HG02840 (cell line): ENCODE data around the gene GDPD4.

ENCODE experiments used
- ATAC-seq: cut with Tn5 transposase; IDR thresholded peaks from one replicate; pipeline ENCODE4 v1.9.1; 2021; ENCODE audit warnings: mild to moderate bottlenecking, moderate library complexity, moderate number of reproducible peaks; ENCODE audit not compliant: unreplicated experiment, low FRiP score

The GDPD4 gene

DNA sequence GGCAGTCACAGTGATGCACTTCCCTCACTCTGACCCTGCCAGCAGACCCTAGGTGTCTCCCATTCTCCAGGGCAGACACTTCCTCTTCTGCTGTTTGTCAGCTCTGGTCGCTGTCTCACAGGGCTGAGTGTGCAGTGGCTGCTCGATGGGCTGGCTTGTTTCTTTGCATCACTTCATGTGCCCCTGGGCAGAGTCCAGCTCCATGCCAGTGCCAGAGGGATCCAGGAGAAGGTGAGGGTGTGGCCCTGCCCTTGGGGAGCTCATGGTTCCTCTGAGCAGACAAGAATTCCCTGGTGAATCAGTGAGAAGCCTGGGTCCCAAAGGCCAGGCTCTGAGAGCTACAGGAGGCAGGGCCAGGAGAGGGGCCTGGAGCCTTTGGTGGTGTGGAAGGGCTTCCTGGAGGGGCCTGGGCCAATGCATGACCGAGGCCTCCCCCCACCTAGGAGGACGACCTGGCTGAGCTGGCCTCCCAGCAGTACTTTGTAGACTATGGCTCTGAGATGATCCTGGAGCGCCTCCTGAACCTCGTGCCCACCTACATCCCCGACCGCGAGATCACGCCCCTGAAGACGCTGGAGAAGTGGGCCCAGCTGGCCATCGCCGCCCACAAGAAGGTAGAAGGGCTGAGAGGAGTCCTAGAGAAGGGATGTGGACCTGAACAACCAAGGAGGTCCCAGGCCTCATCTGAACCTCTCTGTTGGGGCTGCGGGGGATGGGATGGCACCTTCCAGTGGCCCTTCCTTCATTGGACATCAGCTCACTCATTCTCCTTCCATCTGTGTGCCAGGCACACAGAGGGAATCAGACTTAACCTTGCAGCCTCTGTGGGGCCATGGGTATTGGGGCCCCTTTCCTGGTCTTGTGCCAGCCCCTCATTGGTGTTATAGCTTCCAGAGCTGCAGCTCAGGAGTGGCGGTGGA is 107.3 kb downstream of the GDPD4 start:
- ATAC-seq, result no peak

DNA sequence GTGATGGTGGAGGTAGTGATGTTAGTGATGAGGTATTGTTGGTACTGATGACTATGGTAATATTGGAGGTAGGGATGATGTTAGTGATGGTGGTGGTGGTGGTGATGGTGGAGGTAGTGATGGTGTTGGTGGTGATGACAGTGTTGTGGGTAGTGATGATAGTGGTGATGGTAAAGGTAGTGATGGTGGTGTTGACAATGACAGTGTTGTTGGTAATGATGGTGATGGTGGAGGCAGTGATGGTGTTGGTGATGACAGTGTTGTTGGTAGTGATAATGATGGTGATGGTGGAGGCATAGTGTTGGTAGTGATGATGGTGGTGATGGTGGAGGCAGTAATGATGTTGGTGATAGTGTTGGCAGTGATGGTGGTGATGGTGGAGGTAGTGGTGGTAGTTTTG is 108.3 kb downstream of the GDPD4 start:
- no peak for ATAC-seq

DNA sequence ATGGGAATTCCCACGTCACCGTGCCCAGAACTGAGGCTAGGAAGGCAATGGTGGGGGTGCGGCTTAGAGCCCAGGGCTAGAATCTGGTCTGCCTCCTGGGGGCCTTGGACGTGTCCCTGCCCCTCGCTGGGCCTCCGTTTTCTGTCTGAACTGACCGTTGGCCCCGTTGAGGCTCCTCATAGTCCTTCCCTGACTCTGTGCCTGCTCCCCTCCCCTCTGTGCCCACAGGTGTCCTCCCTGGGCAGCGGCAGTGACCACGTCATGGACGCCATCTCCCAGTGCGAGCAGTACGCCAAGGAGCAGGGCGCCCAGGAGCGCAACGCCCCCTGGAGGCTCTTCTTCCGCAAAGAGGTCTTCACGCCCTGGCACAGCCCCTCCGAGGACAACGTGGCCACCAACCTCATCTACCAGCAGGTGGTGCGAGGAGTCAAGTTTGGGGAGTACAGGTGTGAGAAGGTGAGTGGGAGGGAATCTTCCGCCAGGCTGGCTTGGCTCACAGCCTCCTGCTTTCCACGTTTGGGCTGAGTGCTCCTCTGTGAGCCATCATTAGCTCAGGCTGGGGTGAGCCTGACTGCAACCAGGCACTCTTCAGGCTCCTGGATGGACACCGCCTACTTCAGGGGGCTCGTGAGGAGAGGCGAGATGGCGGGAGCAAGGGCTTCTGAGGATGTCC is 109.5 kb downstream of the GDPD4 start:
- ATAC-seq, result no peak

DNA sequence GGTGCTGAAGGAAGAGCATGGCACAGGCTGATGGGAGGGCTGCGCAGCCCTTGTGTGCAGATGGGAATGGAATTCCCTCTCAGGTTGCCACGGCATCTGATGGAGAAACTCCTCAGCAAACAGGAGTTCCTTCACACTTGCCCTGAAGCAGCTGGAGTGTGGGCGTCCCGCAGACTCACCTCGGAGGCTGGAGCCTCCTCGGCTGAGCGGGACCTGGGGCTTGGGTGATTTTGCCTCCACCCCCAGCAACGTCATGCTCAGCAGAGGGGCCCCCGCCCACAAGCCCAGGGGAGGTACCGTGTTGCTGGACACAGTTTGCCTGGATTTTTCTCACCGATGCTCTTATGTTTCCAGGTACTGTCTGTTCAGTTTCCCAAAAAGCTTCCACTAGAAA is 110.1 kb downstream of the GDPD4 start:
- ATAC-seq, result no peak

DNA sequence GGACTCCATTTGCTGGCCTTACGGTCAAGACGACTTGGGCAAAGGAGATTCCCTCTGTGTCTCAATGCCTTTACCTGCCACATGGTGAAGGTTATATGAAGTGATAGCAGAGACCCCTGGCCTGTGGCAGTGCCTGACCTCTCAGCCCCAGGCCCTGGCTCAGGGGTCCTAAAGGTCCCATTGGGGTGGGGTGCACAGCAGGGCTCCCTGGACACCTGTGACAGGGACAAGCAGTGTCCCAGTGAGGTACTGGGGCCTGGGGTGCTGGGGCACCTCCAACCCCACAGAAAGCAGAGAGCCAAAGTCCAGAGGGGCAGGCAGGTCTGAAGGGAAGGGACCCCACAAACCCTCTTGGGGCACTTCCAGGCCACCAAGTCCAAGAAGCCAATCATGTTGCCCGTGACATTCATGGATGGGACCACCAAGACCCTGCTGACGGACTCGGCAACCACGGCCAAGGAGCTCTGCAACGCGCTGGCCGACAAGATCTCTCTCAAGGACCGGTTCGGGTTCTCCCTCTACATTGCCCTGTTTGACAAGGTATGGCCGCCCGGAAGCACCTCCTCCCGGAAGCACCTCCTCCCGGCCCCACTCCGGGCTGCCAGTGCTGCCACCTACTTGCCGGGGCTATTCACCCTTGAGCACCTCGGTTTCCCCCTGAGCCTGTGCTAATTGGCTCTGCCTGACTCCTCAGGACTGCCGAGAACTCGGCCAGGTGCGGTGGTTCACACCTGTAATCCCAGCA is 111.0 kb downstream of the GDPD4 start:
- no peak for ATAC-seq

DNA sequence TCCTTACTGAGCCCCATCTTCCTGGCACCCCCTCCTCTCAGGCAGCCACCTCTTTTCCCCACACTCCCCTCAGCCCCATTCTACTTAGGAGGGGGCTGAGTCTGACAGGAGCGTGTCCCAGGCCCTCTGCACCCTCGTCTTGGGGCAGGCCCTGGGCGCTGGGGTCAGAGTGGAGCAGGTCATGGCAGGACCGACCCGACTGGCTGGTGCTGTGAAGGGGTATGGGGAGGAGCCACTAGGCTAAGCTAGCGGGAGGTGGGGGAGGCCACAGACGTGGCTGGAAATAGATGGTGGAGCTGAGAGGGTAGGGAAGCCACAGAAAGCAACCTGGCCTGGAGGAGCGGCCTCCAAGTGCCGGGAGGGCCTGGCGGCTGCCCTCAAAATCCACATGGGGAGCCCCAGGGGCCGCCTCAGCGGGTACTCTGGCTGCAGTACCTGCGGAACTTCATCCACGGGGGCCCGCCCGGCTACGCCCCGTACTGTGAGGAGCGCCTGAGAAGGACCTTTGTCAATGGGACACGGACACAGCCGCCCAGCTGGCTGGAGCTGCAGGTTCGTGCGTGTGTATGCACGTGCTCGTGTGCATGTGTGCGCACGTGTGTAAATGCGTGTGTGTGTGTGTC is 111.8 kb downstream of the GDPD4 start:
- ATAC-seq, result no peak

DNA sequence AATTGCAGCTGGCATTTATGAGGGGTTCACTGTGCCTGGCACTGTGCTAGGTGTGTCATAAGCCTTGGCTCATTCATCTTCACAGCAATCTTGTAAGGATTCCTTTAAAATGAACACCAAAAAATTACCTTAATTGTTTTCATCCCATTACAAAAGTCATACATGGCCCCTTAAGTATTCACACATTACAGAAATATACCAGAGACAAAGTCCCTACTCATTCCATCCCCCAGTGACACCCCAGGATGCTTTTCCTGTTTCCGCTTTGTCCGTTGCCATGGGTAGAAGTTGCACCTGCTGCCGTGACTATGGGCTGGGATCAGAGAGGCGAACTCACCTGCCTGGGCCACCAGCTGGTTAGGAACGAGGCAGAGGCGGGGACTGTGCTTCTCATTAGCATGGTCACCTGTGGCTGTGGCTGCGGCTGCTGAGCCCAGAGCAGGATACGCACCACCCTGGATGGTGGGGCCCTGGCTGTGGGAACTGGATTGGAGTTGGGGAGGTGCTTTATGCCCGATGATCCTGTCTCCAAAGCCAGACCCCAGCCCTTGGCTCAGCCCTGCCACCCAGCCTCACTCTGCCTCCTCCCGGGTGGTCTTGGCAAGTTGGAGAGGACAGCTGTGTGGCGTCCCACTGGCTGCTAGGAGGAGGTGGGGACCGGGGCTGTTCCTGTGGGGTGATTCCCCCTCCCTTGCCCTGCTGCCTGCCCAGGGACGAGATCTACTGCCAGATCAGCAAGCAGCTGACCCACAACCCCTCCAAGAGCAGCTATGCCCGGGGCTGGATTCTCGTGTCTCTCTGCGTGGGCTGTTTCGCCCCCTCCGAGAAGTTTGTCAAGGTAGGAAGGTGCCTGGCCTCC is 112.6 kb downstream of the GDPD4 start:
- no peak for ATAC-seq

DNA sequence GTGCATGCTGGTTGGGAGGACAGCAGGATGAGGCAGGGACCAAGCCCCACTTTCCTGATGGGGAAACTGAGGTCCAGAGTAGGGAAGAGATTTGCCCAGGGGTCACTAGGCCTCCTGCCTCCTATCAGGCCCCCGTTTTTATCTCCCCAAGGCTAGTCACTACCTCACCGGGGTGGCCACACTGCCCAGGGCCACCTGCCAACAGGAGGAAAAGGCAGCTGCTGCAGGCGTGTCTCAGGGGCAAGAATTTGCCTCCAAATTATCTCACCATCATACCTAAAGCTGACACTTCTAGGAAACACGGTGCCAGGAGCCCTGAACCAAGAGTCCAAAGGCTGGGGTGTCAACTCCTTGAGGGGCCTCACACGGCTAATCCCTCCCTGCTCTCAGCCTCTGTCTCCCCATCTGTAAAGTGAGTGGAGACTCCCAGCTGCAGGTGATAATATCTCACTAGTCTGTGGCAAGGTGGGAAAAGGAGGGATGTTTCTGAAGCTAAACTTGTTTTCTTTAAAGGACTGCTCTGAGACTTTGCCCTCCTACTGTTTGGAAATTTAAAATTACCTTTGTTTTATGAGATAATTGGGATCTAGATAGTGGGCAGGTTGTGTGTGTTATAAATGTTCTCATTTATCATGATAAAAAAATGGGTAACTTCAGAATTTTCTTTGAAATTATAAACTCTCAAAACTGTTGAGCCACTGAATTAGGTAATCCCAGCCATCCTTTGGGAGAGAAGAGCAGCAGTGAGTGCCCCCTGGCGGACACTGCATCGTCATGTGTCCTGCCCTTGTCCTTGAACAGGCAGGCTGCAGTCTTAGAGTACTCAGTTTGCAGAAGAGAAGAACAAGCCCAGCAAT is 113.5 kb downstream of the GDPD4 start:
- ATAC-seq, result no peak

DNA sequence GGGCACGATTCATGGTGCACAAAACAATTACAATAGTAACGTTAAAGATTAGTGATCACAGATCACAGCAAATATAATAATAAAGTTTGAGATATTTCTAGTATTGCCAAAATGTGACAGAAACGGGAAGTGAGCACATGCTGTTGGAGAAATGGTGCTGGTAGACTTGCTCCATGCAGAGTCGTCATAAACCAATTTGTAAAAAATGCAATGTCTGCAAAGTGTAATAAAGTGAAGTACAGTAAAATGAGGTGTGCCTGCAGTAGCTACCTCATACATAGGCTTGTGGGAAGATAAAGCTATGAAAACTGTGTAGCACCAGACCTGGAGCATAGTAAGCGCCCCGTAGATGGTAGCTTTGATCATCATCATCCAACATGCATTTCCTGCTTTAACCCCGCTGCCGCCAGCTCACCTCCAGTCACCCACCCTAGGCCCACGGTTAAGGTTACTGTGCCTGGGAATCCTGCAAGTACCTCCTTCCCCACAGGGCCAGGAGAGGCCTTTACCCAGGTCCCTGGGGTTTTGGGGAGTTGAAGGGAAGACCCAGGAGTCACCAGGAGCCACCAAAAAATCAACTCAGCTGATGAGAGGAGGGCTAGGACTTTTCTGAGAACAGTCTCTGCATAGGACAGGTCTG is 114.3 kb downstream of the GDPD4 start:
- no peak for ATAC-seq

DNA sequence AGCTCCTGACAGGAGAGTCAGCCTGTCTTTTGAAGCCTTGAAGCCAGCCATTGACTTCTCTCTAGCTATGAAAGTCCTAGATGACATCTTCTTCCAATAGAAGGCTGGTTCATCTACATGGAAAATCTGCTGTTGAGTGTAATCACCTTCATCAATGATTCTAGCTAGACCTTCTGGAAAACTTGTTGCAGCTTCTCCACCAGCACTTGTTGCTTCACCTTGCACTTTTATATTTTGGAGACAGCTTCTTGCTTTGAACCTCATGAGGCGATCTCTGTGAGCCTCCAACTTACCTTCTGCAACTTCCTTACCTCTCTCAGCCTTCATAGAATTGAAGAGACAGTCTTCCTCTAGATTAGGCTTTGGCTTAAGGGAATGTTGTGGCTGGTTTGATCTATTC is 115.2 kb downstream of the GDPD4 start:
- no peak for ATAC-seq

DNA sequence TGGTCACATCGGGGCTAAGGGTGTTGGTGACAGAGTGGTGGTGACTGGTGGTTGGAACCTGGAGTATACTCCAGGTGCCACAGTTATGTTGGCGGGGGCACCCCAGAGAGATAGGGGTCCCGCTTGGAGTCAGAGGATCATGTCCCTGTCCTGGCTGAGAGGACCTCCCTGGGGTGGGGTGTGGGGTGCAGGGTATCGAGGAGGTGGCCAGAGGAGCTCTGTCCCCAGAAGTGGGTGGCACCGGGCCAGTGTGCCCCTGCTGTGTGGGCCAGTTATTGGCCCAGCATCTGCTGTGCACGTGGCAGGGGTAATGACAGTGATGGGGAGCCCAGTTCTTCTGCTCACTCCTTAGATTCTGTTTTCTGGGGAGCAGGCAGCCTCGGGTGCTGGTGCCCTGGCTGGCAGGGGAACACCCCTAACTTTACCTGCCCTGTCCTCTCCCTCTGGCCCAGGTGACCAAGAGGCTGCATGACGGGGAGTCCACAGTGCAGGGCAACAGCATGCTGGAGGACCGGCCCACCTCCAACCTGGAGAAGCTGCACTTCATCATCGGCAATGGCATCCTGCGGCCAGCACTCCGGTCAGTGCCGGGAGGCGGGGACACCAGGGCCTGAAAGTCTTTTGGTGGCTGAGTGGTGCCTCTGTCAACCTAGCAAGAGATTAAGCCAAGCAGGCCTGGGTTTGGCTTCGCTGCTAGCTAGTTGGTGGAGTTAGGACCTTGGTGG is 117.2 kb downstream of the GDPD4 start:
- ATAC-seq, result no peak

DNA sequence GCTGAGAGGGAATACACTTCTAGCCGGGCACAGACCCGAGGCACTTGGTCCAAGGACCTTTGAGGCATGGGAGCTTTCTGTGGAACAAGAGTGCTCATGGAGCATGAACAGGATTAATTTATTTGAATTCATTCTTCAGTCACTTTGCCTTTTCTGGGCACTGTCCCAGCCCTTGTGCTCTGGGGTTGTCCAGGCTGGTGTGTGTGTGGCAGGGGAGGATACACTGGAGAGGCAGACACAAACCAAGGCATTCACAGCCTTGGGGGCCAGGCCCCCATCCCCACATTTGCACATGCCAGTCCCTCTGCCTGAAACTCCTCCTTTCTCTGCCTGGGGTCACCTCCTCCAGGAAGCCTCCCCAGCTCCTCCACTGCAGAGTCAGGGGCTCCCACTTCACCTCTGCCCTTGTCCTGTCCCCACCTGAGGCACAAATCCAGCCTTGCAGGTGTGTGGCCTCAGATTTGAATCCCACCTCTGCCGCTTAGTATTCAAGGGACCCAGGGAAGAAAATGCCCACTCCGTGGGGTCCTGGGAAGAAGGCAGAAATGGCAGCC is 118.0 kb downstream of the GDPD4 start:
- no peak for ATAC-seq

DNA sequence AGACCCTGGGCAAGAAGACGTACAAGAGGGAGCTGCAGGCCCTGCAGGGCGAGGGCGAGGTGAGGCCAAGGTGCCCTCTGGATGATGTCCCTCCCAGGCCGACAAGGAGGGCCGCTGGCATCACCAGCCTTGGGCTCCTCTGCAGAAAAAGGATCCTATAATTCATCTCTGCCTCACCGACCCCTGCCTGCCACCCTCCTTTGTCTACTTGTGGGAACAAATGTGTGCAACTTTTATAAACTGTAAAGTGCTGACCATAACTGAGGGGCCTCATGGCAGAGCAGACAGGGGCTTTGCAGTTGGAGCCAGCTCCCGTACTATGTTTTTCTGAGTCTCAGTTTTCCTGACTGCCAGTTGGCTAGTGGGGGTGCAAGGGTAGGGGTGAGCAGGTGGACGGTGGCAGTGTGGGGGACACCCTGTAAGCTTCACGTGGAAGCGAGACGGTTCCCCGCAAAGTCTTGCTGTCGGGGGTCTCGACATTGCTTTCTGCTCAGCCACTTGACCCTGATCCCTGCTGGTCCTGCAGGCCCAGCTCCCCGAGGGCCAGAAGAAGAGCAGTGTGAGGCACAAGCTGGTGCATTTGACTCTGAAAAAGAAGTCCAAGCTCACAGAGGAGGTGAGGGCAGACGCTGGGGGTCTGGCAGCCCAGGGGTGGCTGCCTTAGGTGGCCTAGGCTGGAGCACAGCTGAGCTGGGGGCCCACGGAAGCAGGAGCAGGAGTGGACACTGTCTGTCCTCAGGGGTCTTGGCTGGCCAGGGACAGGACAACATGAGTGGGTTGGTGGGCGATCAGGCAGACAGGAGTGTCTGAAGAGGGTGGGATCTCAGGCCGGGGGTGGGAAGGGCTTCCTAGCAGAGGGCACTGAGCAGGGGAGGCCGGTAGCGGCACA is 118.7 kb downstream of the GDPD4 start:
- ATAC-seq, result no peak

DNA sequence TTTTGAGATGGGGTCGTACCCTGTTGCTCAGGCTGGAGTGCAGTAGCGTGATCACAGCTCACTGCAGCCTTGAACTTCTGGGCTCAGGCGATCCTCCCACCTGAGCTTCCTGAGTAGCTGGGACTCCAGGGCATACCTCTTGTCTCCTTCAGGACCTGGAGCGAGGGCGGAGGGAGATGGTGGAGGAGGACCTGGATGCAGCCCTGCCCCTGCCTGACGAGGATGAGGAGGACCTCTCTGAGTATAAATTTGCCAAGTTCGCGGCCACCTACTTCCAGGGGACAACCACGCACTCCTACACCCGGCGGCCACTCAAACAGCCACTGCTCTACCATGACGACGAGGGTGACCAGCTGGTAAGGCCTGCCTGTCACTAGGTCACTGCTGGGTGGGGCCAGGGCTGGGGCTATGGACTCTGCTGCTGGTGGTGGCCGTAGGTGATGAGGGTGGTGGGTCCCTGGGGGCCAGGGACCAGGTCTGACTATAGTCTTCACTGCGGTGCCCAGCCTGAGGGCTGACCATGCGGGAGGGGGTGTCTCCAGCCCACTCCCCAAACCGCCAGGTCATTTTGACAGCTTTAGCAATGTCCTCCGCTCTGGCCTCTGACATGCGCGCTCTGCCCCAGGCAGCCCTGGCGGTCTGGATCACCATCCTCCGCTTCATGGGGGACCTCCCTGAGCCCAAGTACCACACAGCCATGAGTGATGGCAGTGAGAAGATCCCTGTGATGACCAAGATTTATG is 119.5 kb downstream of the GDPD4 start:
- no peak for ATAC-seq

DNA sequence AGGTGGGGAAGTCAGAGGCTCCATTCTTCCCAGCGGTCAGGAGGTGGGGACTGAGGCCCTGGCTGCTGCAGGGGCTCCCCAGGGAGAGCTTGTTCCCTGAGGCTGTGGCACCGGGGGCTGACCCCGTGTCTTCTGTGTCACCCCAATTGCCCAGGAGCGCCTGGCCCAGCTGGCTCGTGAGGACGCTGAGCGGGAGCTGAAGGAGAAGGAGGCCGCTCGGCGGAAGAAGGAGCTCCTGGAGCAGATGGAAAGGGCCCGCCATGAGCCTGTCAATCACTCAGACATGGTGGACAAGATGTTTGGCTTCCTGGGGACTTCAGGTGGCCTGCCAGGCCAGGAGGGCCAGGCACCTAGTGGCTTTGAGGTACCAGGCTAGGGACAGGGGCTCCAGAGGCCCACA is 120.3 kb downstream of the GDPD4 start:
- no peak for ATAC-seq

DNA sequence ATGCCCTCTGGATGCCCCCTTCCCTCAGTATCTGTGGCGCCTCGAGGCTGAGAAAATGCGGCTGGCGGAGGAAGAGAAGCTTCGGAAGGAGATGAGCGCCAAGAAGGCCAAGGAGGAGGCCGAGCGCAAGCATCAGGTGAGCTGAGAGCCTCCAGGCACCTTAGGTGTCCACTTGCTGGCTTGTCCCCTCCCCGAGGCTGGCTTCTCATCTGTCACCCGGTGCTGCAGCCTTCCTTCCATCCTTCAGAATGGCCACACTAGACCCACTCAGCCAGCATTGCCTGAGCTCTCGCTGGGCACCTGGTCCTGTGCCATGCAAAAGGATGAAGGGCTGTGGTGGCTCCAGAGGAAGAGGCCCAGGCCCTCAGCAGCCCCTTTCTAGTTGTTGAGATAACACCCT is 121.1 kb downstream of the GDPD4 start:
- no peak for ATAC-seq
